Fibroblast of lung (primary cell): Measurements from ENCODE around the gene B4GAT1.

Source experiments
- EZH2 ChIP-seq: IDR thresholded peaks from 2 replicates; pipeline ENCODE4 v1.5.1; 2012; ENCODE audit warnings: low read length, control low read depth, mild to moderate bottlenecking; ENCODE audit errors: missing control alignments
- TF ChIP-seq, protein P1 (sequence below), 2 donors: IDR thresholded peaks in 1 of 2; conservative IDR thresholded peaks in 1 of 2; 1 replicate in 1 of 2; 2 replicates in 1 of 2; pipeline ENCODE4 v1.5.1; 2011 to 2012; ENCODE audit warnings: low read length in 2 of 2, control low read depth in 1 of 2, inconsistent platforms in 1 of 2, low read depth in 1 of 2, mild to moderate bottlenecking in 1 of 2

- TF ChIP-seq, protein P1, sequence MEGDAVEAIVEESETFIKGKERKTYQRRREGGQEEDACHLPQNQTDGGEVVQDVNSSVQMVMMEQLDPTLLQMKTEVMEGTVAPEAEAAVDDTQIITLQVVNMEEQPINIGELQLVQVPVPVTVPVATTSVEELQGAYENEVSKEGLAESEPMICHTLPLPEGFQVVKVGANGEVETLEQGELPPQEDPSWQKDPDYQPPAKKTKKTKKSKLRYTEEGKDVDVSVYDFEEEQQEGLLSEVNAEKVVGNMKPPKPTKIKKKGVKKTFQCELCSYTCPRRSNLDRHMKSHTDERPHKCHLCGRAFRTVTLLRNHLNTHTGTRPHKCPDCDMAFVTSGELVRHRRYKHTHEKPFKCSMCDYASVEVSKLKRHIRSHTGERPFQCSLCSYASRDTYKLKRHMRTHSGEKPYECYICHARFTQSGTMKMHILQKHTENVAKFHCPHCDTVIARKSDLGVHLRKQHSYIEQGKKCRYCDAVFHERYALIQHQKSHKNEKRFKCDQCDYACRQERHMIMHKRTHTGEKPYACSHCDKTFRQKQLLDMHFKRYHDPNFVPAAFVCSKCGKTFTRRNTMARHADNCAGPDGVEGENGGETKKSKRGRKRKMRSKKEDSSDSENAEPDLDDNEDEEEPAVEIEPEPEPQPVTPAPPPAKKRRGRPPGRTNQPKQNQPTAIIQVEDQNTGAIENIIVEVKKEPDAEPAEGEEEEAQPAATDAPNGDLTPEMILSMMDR (conservative IDR thresholded peaks at IDR 0.05 in 1 of 2, IDR thresholded peaks at IDR 0.05 in 1 of 2; ENCODE audit: low read depth in 1 of 2, low read length in 2 of 2): no peak
- TF ChIP-seq EZH2: no peak
Observed at GRCh38 chr11:66349084-66349386, 1.6 kb upstream of the B4GAT1 start.
